HG03378 (cell line): Measurements from ENCODE around the gene RPUSD3.

Source experiments
- ATAC-seq: cut with Tn5 transposase; IDR thresholded peaks from one replicate; pipeline ENCODE4 v1.9.1; 2021; ENCODE audit warnings: mild to moderate bottlenecking, moderate library complexity; ENCODE audit not compliant: unreplicated experiment

RPUSD3 gene

DNA sequence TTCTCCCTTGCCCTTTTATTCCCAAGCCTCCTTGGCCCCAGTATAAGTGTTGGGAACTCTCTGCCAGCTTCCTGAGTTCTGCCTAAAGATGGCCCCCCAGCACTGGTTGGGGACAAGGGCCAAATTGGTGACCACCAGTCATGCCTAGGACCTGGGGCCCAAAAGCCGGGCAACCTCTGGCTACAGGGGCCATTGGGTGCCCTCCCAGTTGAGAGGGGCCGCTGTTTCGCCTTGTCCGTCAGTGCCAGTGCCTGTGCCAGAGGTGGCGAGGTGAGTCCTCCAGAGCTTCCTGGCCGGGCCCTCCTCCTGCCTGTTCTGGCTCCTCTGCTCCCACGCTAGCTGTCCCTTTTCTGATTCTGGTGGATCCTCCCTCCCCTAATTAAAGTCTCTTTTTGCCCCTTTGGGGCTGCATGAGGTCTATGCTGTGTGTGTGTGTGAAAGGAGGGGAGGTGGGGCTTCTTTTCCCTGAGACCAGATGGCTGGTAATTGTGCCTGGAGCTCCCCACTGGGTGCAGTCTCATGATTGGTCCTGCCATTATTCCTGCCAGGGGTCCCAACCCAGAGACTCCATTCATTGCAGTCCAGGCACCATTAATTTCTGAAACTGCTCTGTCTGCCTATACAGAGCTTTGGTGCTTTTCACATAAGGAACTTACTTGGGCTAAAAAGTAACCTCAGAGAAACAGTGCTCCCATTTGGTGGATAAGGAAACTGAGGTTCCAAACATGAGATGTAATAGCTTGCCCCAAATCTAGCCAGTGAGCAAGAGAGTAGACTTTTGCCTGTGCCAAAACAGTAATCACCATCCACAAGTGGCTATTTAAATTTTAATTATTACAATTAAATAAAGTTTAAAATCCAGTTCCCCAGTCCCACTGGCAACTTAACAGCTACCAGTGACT is 36.9 kb downstream of the RPUSD3 start:
- no peak for ATAC-seq

DNA sequence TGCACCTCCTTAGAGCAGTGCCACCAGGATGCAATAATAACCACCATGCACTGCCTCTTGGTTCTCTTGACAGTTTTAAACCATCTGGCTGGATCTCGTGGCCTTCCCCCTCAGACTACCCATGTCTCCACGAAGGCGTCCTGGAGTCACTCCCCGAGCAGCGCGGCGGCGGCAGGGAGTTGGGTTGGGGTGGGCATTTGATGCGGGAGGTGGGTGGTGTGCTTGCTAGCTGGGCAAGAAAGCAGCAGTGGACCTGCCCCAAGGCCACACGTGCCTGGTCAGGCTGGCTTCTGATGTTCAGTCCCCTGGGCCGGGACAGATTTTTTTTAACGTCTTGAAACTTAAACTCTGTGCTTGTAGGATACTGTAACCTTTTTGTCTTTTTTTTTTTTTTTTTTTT is 37.7 kb downstream of the RPUSD3 start:
- ATAC-seq, result no peak

DNA sequence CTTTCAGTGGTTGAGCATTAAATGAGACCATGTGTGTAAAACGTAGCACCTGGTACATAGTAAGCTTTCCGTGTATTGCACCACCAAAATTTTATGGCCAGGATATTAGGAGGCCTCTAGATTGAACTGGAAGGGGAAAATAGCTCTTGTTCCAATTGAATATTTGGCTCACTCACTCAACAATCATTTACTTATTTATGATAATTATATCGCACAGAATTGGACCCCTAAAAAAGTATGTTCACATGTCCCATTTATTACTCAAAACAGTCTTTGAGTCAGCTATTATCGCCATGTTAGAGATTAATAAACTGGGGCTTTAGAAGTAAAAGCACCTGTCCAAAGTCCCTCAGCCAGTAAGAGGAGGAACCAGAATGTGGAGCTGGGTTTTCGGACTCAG is 38.8 kb downstream of the RPUSD3 start:
- ATAC-seq, result no peak

DNA sequence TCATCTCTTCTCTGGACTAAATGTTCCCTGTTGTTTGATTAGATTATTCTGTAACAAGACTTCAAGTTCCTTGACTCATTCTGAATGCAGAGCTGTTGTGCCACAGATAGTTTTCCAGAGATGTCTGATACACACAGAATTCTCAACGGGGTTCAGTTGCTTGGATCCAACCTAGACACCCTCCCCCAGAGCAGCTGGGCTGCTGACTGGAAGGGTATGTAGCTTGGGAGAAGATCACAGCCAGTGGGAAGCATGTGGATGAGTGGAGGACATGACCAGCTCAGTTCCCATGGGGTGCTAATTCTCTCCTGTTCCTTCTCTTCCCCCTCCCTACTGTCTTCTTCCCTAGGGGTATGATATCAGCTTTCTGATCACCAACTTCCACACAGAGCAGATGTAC is 40.3 kb downstream of the RPUSD3 start:
- no peak for ATAC-seq

DNA sequence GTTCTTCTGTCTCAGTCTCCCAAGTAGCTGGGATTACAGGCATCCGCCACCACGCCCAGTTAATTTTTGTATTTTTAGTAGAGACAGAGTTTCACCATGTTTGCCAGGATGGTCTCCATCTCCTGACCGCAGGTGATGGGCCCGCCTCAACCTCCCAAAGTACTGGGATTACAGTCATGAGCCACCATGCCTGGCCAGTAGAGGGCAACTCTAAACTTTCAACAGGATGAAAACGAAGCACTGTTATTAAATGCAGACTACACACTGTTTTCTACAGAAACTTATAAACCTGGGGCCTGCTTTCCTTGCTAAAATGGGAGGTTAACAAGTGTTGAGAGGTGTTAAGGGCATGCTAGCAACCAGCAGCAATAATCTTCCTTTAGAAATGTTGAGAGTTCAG is 43.3 kb downstream of the RPUSD3 start:
- no peak for ATAC-seq

DNA sequence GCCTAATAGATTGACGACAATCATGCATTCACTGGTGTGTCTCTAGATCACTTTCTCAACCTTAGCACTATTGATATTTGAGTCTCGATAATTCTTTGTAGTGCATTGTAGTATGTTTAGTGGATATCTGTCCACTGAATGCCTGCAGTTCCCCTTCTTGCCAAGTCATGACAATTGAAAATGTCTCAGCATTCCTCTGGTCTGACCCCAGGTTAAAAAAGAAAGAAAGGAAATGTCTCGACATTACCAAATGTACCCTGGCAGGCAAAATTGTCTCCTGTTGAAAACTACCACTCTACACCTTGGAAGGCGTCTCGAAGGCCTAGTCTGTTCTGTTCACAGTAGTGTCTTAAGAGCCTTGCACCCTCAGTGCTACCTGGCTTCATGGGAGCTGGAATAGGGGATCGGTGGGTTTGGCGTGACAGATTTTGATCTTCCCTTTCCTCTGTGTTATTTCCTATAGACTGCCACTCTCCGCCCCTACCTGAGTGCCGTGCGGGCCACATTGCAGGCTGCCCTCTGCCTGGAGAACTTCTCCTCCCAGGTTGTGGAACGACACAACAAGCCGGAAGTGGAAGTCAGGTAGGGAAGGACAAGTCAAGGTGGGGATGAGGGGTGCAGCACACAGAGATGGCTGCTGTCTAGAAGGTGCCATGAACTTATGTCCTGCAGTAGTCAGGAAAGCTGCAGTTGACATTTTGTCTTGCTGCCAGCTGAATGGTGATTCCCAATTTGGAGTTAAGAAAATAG is 46.4 kb downstream of the RPUSD3 start:
- no peak for ATAC-seq

DNA sequence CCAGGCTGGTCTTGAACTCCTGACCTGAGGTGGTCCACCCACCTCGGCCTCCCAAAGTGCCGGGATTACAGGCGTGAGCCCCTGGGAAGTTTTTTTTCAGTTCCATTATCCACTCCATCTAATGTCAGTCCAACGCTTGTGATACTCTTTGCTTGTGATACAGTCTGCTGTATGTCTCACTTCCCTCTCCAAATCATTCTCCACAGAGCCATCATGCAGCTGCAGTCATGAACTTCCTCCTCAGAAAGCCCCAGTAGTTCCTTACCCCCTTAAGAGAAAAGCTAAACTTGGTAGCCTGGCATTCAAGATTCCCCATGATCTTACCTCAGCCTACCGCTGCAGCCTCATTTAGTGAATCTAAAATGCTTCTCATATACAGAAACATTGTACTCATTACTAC is 48.6 kb downstream of the RPUSD3 start:
- no peak for ATAC-seq

DNA sequence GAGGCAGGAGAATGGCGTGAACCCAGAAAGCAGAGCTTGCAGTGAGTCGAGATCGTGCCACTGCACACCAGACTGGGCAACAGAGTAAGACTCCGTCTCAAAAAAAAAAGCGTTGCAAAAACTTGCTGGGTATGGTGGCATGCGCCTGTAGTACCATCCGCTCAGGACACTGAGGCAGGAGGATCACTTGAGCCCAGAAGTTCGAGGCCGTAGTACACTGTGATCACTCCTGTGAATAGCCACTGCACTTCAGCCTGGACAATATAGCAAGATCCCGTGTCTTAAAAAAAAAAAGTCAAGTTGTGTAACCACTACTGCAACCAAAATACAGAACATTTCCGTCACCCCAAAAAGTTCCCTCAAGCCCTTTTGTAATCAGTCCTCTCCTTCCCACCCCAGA is 49.4 kb downstream of the RPUSD3 start:
- ATAC-seq, result no peak

DNA sequence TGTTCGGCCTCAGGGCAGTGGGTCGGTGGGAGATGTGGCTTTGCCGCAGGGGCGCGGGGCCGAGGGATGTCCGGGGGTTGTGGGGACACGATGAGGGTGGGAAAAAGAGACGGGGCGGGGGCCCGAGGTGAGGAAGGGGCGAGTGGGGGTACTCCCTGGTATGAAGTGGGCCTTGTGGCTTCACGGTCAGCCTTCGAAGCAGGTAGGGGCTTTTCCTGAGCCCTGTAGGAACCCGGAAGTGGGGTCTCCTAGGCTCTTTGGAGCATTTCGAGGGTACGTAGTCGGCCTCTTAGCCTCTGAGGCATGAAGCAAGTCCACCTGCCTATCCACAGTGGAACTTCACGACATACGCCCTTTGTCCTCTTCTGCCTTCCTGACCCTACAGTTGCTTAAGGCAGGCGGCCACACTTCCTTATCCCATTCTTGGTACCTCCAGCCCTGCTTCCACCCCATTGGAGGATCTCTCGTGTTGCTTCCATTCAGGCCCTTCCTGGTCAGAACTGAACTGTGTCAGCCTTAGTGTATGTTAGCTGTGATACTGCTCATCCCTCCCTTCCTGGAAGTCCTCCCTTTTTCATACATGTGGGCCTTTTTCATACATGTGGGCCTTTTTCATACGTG is 50.5 kb downstream of the RPUSD3 start:
- no peak for ATAC-seq

DNA sequence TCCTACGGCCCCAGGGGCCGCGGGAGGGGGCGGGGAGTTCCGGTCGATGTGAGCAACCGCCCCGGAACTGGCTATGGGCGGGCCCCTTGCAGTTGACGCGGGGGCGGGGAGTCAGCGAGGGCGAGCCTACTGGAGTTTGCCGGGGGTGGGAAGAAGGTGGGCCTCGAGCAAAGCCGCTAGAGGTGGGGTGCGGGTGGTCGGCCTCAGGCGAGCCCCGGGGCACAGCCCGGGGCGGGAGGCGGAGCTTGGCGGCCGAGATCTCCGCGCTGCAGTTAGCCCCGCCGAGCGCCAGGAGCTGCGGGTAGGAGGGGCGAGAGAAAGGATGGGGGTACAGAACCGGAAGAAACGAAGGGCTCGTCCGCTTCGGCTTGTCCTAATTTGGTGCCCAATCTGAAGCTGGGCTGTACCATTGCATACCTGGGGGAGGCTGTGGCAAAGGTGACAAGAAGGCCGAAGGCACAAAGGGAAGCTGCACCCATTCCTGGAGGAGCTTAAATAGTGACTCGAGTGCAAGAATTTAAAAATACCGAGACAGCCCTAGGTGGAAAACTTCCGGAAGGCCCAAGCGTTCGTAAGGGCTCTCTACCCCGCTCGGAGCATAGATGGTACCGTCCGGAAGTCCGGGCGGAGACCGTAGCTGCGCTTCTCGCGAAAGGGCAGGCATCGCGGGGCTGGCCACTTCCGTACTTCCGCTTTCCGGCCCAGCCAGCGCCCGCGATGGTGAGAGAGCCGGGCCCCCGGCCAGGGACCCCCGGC is 51.2 kb downstream of the RPUSD3 start, which contains the start of the genes ARPC4 and TADA3:
TSS of gene ARPC4 (plus strand) at position 678 of the 756 bp plus-strand sequence. CDS start at position 718, 40 bp downstream.
TSS of gene TADA3 (minus strand) at position 69 of the 756 bp plus-strand sequence. CDS start 1,007 bp downstream, outside the sequence.
- ATAC-seq, result peak; percentile 86

DNA sequence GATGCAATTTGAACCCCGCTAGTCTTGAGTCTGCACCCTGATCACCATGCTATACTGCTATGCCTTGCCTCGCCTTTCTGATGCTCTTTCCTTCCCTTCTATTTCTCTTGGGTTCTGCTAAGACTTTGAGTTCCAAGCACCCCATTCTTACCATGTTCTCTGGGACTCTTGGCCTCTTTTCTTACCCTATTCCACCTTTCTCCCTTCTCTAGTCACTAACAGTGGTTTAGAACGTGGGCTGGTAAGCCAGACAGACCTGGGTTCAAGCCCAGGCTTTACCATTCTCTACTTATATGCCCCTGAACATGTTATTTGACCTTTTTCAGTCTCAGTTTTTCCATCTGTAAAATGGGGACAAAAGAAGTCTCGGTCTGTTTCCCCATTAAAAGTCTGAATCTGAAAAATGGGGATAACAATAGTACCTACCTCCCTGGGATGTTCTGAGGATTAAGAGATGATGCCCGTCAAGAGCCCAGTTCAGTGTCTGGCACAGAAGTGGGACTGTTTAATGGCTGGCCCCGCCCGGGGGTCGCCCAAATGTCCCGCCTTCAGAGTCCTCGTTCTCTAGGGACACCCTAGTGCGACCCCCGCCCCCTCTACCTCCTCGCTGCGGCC is 51.9 kb downstream of the RPUSD3 start:
- peak; percentile 2 for ATAC-seq

DNA sequence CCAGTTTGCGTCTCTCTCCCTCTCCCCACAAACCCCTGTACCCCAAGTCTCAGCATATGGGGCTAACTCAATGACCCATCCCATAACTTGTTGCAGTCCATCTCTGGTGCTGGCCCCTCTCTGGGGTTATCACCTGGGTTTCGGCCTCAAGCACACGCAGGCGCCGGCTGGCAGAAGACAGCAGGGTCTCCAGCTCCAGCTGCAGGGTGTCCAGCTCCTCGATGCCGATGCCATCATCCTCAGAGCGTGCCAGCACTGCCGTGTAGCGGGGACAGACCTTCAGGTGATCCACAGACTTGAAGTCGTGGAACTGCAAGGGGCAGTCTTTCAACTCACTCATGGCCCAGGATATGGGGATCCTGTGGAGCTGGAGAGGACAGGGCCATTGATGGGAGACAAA is 52.7 kb downstream of the RPUSD3 start:
- no peak for ATAC-seq
